Measurements from ENCODE around the gene C16orf74. TPM values are rescaled to one million over a fixed set of nuclear protein-coding genes. Genes with fewer than 3 reads are reported as not detected.

C16orf74 gene
- polyA plus RNA-seq, 2 of the 4 experiments (the other 2 are of a cell fraction): 3.8 to 9.1 TPM

- ATAC-seq: 0 out of 6 replicates have a peak, but pooled peaks of 1 of the 2 experiments have one; percentile 9
- TF ChIP-seq ZC3H11A (IDR thresholded peaks at IDR 0.05) (no peak), FOXS1 (CRISPR knock-in tag; IDR thresholded peaks at IDR 0.05) (no peak), TFCP2L1 (CRISPR knock-in tag; IDR thresholded peaks at IDR 0.05) (no peak), CTCF (IDR thresholded peaks at IDR 0.05) (no peak), BHLHE40 (IDR thresholded peaks at IDR 0.05; ENCODE audit: low read depth, low read length) (no peak), ZFP36 (IDR thresholded peaks at IDR 0.05; ENCODE audit: borderline replicate concordance, partially characterized antibody) (no peak)
- H3K4me2 ChIP-seq: no peak overlapping the region
- no peaks in the 10 kb centered on the region for H3K4me1 ChIP-seq
- FAIRE-seq: no peak
- ChIA-PET CTCF (interaction anchor here (0.5 to 2.5 kb wide), 4 partner anchors 18 to 62 kb away, joined by 3 to 7 read pairs (median 5); no protein-coding TSS in a partner anchor), POLR2A (no interaction called here)
- no peak overlapping the region for H3K4me3 ChIP-seq
- 67% methylated on average over 22 of the region's 24 CpGs for WGBS (ENCODE audit: missing lambda C conversion rate)
- H3K9me3 ChIP-seq: no peaks in the 10 kb centered on the region
- no peak for DNase-seq (ENCODE audit: low read depth in 1 of 2, low spot score in 1 of 2)
- no peak overlapping the region for H3K27ac ChIP-seq
Measured at GRCh38 chr16:85695196-85696128, 55.4 kb downstream of the C16orf74 start.

- no peak overlapping the region for H3K27ac ChIP-seq
- no peak overlapping the region for H3K4me3 ChIP-seq
- H3K4me2 ChIP-seq: no peak overlapping the region
- no peak for DNase-seq (ENCODE audit: low read depth in 1 of 2, low spot score in 1 of 2)
- no peaks in the 10 kb centered on the region for H3K9me3 ChIP-seq
- ChIA-PET CTCF (interaction anchor here (0.6 to 3.3 kb wide), 9 partner anchors 9 to 437 kb away, joined by 3 to 13 read pairs (median 4); no protein-coding TSS in a partner anchor), POLR2A (no interaction called here)
- ATAC-seq: no peak
- no peak for TF ChIP-seq HOXB5 (CRISPR knock-in tag; IDR thresholded peaks at IDR 0.05)
- no peak for TF ChIP-seq KDM1A (IDR thresholded peaks at IDR 0.05; ENCODE audit: low read depth)
- no peak for TF ChIP-seq MAZ (IDR thresholded peaks at IDR 0.05; ENCODE audit: borderline replicate concordance, low read depth, low read length)
- no peak for TF ChIP-seq CBX2 (IDR thresholded peaks at IDR 0.05; ENCODE audit: borderline replicate concordance, low read depth)
- no peak for TF ChIP-seq ZFP36 (IDR thresholded peaks at IDR 0.05; ENCODE audit: borderline replicate concordance, partially characterized antibody)
- TF ChIP-seq REST (IDR thresholded peaks at IDR 0.05): no peak
- TF ChIP-seq RARB (CRISPR knock-in tag; IDR thresholded peaks at IDR 0.05): no peak
- TF ChIP-seq POLR2A (IDR thresholded peaks at IDR 0.05; ENCODE audit: low read length): no peak
- TF ChIP-seq NR3C1 (IDR thresholded peaks at IDR 0.05): no peak
- TF ChIP-seq GATA3 (IDR thresholded peaks at IDR 0.05; ENCODE audit: borderline replicate concordance): no peak
- FAIRE-seq: no peak
- H3K4me1 ChIP-seq: peaks cover 9% of the 10 kb centered on the region; the same call in 1 of the 3 replicates
- WGBS (ENCODE audit: missing lambda C conversion rate): 30% methylated on average over 7 of the region's 7 CpGs
Measured at GRCh38 chr16:85690469-85691064, 60.3 kb downstream of the C16orf74 start.

- Histone ChIP-seq H3K27ac (no peak overlapping the region), H3K4me2 (peak overlapping the region; percentile 93; the same call in 1 of the 3 replicates), H3K4me1 (peaks cover 9% of the 10 kb centered on the region; the same call in 1 of the 3 replicates), H3K9me3 (no peaks in the 10 kb centered on the region), H3K4me3 (no peak overlapping the region)
- DNase-seq (ENCODE audit: low read depth in 1 of 2, low spot score in 1 of 2) (no peak), ATAC-seq (no peak), FAIRE-seq (no peak)
- 82% methylated on average over 9 of the region's 9 CpGs for WGBS (ENCODE audit: missing lambda C conversion rate)
- POLR2A ChIA-PET: no interaction called here
- TF ChIP-seq SREBF2 (IDR thresholded peaks at IDR 0.05): no peak
- TF ChIP-seq EHMT2 (IDR thresholded peaks at IDR 0.05; ENCODE audit: low read depth): no peak
- no peak for TF ChIP-seq CHD2 (IDR thresholded peaks at IDR 0.05; ENCODE audit: low read length, partially characterized antibody)
- CTCF ChIA-PET: interaction anchor here (0.7 to 3.3 kb wide), 7 partner anchors 8 to 74 kb away, joined by 3 to 13 read pairs (median 5); no protein-coding TSS in a partner anchor
Measured at GRCh38 chr16:85689950-85690320, 61.0 kb downstream of the C16orf74 start.
